Urinary bladder (tissue), 4 donors: Measurements from ENCODE around the gene TNIP2. TPM values are rescaled to one million over a fixed set of nuclear protein-coding genes. Genes with fewer than 3 reads are reported as not detected.

ENCODE experiments used
- DNase-seq: peaks from one replicate; pipeline ENCODE4 v3.0.0-alpha.2; 2015; ENCODE audit errors: extremely low spot score
- H3K27ac ChIP-seq: one replicate; pipeline ENCODE4 v1.5.1; 2013; ENCODE audit warnings: low read depth, mild to moderate bottlenecking, moderate library complexity
- H3K36me3 ChIP-seq: one replicate; pipeline ENCODE4 v1.6.1; 2013; ENCODE audit warnings: mild to moderate bottlenecking, moderate library complexity; ENCODE audit not compliant: insufficient read depth
- H3K4me1 ChIP-seq: one replicate; pipeline ENCODE4 v1.6.1; 2013; ENCODE audit warnings: mild to moderate bottlenecking, moderate library complexity; ENCODE audit not compliant: insufficient read depth
- H3K4me3 ChIP-seq: one replicate; pipeline ENCODE4 v1.5.1; 2013; ENCODE audit warnings: low read depth, low read length
- WGBS: extraction: QIAGEN DNeasy Blood & Tissue Kit; methylation state at CpG from one replicate; pipeline ENCODE4 v1.1.7; 2013; 5-methylcytosine and 5-hydroxymethylcytosine counted together
- polyA plus RNA-seq: library from polyadenylated mRNA; stranded (reverse); fragments of 200-250 nt; gene quantifications from one replicate; pipeline ENCODE4 v1.2.3, GENCODE V29; 2013
- total RNA-seq: library from RNA; depleted of rRNA; stranded (reverse); fragments of >200 nt; gene quantifications from one replicate; pipeline ENCODE4 v1.2.3, GENCODE V29; 2014
- donor health status: healthy with polysubstance abuse.
- donor health status: healthy.

TNIP2 gene
- total and polyA plus RNA-seq, 2 donors, result 13.1 to 49.8 TPM

GRCh38 chr4:2694691-2695090 lies 61.4 kb downstream of the TNIP2 start:
- H3K27ac ChIP-seq, result no peak overlapping the region
- 92% methylated on average over 16 of the region's 16 CpGs for WGBS
- peaks cover 2% of the 10 kb centered on the region for H3K36me3 ChIP-seq
- no peak overlapping the region for H3K4me3 ChIP-seq
- no peaks in the 10 kb centered on the region for H3K4me1 ChIP-seq
- DNase-seq, result no peak

- no peak overlapping the region for H3K4me3 ChIP-seq
- H3K27ac ChIP-seq, result no peak overlapping the region
- WGBS, result 92% methylated on average over 7 of the region's 7 CpGs
- no peaks in the 10 kb centered on the region for H3K4me1 ChIP-seq
- H3K36me3 ChIP-seq, result no peaks in the 10 kb centered on the region
- DNase-seq, result no peak
These were observed 64.1 kb downstream of the TNIP2 start for GRCh38 chr4:2691952-2692435.

Other genes with a start within 250 kb of the TNIP2 start
- gene FAM193A, start 219.7 kb downstream of the TNIP2 start, total RNA-seq, result 18.7 TPM
- 16.2 TPM for gene FAM193A, start 219.7 kb downstream of the TNIP2 start, polyA plus RNA-seq
- gene SH3BP2, start 36.7 kb upstream of the TNIP2 start, total RNA-seq, result 26.0 TPM
- 18.8 TPM for gene SH3BP2, start 36.7 kb upstream of the TNIP2 start, polyA plus RNA-seq
- gene ADD1, start 87.5 kb upstream of the TNIP2 start, total RNA-seq, result 224 TPM
- 277 TPM for gene ADD1, start 87.5 kb upstream of the TNIP2 start, polyA plus RNA-seq
- gene NOP14, start 207.1 kb upstream of the TNIP2 start, total RNA-seq, result 11.3 TPM
- gene NOP14, start 207.1 kb upstream of the TNIP2 start, polyA plus RNA-seq, result 17.0 TPM
- 9.9 TPM for gene GRK4, start 207.2 kb upstream of the TNIP2 start, total RNA-seq
- 3.1 TPM for gene GRK4, start 207.2 kb upstream of the TNIP2 start, polyA plus RNA-seq